Astrocyte (in vitro differentiated cells and primary cell): Measurements from ENCODE around the gene ZFP36L1. TPM values are rescaled to one million over a fixed set of nuclear protein-coding genes. Genes with fewer than 3 reads are reported as not detected.

Experiments
- DNase-seq: peaks from one replicate; pipeline ENCODE4 v3.0.0-alpha.2; 2010; ENCODE audit warnings: low read depth
- FAIRE-seq: peaks from 2 replicates; lab custom pipeline; 2011; peaks lifted over from hg19 to GRCh38; lab: Jason Lieb, UNC
- H2AFZ ChIP-seq: 2 replicates; pipeline ENCODE4 v1.6.0; 2012; ENCODE audit warnings: low read depth, low read length, inconsistent platforms
- H3K27ac ChIP-seq: 2 replicates; pipeline ENCODE4 v1.5.1; 2011; ENCODE audit warnings: low read depth, low read length, inconsistent platforms
- H3K27me3 ChIP-seq: 2 replicates; pipeline ENCODE4 v1.6.0; 2011; ENCODE audit warnings: low read length, inconsistent platforms; ENCODE audit not compliant: insufficient read depth
- H3K36me3 ChIP-seq: 2 replicates; pipeline ENCODE4 v1.5.1; 2011; ENCODE audit warnings: low read length, inconsistent platforms; ENCODE audit not compliant: insufficient read depth
- H3K4me1 ChIP-seq: 2 replicates; pipeline ENCODE4 v1.5.1; 2011; ENCODE audit warnings: low read length, inconsistent platforms; ENCODE audit not compliant: insufficient read depth
- H3K4me2 ChIP-seq: 2 replicates; pipeline ENCODE4 v1.6.0; 2012; ENCODE audit warnings: low read length, inconsistent platforms
- H3K4me3 ChIP-seq: 2 replicates; pipeline ENCODE4 v1.5.1; 2011; ENCODE audit warnings: low read depth, mild to moderate bottlenecking, low read length, inconsistent platforms; ENCODE audit not compliant: insufficient read depth
- H3K79me2 ChIP-seq: 2 replicates; pipeline ENCODE4 v1.6.0; 2012; ENCODE audit warnings: mild to moderate bottlenecking, low read length, inconsistent platforms; ENCODE audit not compliant: insufficient read depth
- H3K9ac ChIP-seq: 2 replicates; pipeline ENCODE4 v1.6.0; 2012; ENCODE audit warnings: mild to moderate bottlenecking, low read length, inconsistent platforms
- H3K9me3 ChIP-seq: 2 replicates; pipeline ENCODE4 v1.5.1; 2012; ENCODE audit warnings: low read depth, mild to moderate bottlenecking, low read length, inconsistent platforms; ENCODE audit not compliant: insufficient read depth
- H4K20me1 ChIP-seq: 2 replicates; pipeline ENCODE4 v1.6.0; 2012; ENCODE audit warnings: low read length, inconsistent platforms; ENCODE audit not compliant: insufficient read depth
- H3K27ac Mint-ChIP-seq: one replicate; pipeline ENCODE4 v1.8.0; 2021; ENCODE audit warnings: mild to moderate bottlenecking, mixed read lengths; ENCODE audit not compliant: unreplicated experiment
- H3K27me3 Mint-ChIP-seq: one replicate; pipeline ENCODE4 v1.8.0; 2021; ENCODE audit warnings: low read depth, mixed read lengths; ENCODE audit not compliant: unreplicated experiment
- H3K36me3 Mint-ChIP-seq: one replicate; pipeline ENCODE4 v1.8.0; 2021; ENCODE audit warnings: low read depth, mixed read lengths; ENCODE audit not compliant: unreplicated experiment
- H3K4me1 Mint-ChIP-seq: one replicate; pipeline ENCODE4 v1.8.0; 2021; ENCODE audit warnings: low read depth, mixed read lengths; ENCODE audit not compliant: unreplicated experiment
- H3K4me3 Mint-ChIP-seq: one replicate; pipeline ENCODE4 v1.8.0; 2021; ENCODE audit warnings: mild to moderate bottlenecking, moderate library complexity, mixed read lengths; ENCODE audit not compliant: unreplicated experiment
- H3K9me3 Mint-ChIP-seq: one replicate; pipeline ENCODE4 v1.8.0; 2021; ENCODE audit warnings: mild to moderate bottlenecking, mixed read lengths; ENCODE audit not compliant: unreplicated experiment
- CTCF ChIP-seq: IDR thresholded peaks from 2 replicates; pipeline ENCODE4 v1.5.1; 2011; ENCODE audit warnings: low read depth, mild to moderate bottlenecking, inconsistent platforms, low read length, moderate library complexity; ENCODE audit not compliant: insufficient read depth
- EZH2 ChIP-seq: IDR thresholded peaks from 2 replicates; pipeline ENCODE4 v1.6.1; 2012; ENCODE audit warnings: mild to moderate bottlenecking, low read length, inconsistent platforms; ENCODE audit not compliant: insufficient read depth
- total RNA-seq: library from RNA; stranded (reverse); gene quantifications from 2 replicates; pipeline ENCODE4 v1.2.1, GENCODE V29; 2021

The ZFP36L1 gene
- total RNA-seq, 1 donor from 2014 or later, result 219 TPM

DNA sequence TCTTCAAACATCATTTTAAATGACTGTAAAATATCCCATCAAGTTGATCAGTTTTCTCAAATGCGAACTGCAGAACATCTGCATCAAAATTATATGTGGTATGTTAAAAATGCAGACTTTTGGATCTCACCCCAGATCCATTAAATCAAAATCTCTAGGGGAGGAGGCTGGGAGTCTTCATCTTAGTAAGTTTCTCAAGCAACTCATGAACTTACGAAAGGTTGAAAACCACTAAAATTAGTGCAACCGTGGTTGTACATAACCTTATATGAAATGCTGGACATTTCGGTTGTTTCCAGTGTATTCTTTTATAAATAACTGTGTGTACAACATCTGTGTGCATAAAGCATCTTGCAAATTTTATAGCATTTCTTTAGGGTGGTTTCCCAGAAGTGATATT, 39.2 kb downstream of the ZFP36L1 start:
- H3K9me3 ChIP-seq, result no peaks in the 10 kb centered on the region
- H2AFZ ChIP-seq, result no peak overlapping the region
- Mint-ChIP-seq H3K4me1 (peaks cover 7% of the 10 kb centered on the region), H3K27me3 (peaks cover 18% of the 10 kb centered on the region), H3K27ac (no peak overlapping the region), H3K4me3 (no peak overlapping the region), H3K9me3 (no peaks in the 10 kb centered on the region), H3K36me3 (no peaks in the 10 kb centered on the region)
- no peaks in the 10 kb centered on the region for H3K36me3 ChIP-seq
- TF ChIP-seq EZH2 (no peak), CTCF (no peak)
- no peak overlapping the region for H3K9ac ChIP-seq
- H3K4me3 ChIP-seq, result no peak overlapping the region
- H3K27ac ChIP-seq, result no peak overlapping the region
- no peak overlapping the region for H3K4me2 ChIP-seq
- FAIRE-seq (no peak), DNase-seq (peak; percentile 12)
- no peaks in the 10 kb centered on the region for H3K27me3 ChIP-seq
- H4K20me1 ChIP-seq, result no peaks in the 10 kb centered on the region
- H3K4me1 ChIP-seq, result no peaks in the 10 kb centered on the region
- H3K79me2 ChIP-seq, result no peaks in the 10 kb centered on the region

DNA sequence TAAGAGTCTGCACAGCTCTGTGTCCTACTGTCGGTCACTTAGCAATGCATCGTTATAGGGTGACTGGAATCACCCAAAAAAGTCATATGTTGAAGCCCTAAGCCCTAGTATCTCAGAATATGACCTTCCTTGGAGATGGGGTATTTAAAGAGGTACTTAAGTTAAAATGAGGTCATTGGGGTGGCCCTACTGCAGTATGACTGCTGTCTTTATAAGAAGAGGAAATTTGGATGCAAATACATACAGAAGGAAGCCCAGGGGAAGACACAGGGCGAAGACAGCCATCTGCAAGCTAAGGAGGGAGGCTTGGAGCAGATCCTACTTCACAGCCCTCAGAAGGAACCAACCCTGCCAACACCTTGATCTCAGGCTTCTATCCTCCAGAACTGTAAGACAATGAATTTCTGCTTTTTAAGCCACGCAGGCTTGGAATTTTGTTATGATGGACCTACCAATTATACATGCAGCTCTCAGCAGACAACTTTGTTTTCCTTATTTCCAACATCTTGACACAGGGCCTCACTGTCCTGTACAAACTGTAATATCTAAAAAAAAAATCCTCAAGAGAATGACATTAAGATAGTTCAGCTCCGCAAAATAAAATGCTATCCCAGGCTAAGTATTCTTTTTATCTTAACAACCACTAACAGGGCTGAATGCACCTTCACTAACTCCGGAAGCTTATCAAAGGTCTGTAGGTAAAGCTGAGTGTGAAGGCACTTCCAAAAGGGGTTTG, 40.4 kb downstream of the ZFP36L1 start:
- Histone ChIP-seq H3K9ac (no peak overlapping the region), H2AFZ (no peak overlapping the region), H3K9me3 (no peaks in the 10 kb centered on the region), H3K4me3 (no peak overlapping the region), H3K27ac (no peak overlapping the region), H3K79me2 (no peaks in the 10 kb centered on the region), H3K27me3 (no peaks in the 10 kb centered on the region), H4K20me1 (no peaks in the 10 kb centered on the region), H3K4me1 (no peaks in the 10 kb centered on the region), H3K36me3 (no peaks in the 10 kb centered on the region), H3K4me2 (no peak overlapping the region)
- peaks cover 25% of the 10 kb centered on the region for H3K27me3 Mint-ChIP-seq
- no peak overlapping the region for H3K4me3 Mint-ChIP-seq
- H3K36me3 Mint-ChIP-seq, result no peaks in the 10 kb centered on the region
- no peak overlapping the region for H3K27ac Mint-ChIP-seq
- peaks cover 5% of the 10 kb centered on the region for H3K4me1 Mint-ChIP-seq
- DNase-seq (no peak), FAIRE-seq (no peak)
- TF ChIP-seq EZH2 (no peak), CTCF (no peak)
- peaks cover 3% of the 10 kb centered on the region for H3K9me3 Mint-ChIP-seq
